ENCODE measurements around the gene PIAS3.
"Not testable (repeated sequence)": the region's sequence is repeated elsewhere in the genome, so short reads cannot be mapped to it uniquely, and the experiment has no call there.

Gene PIAS3

DNA sequence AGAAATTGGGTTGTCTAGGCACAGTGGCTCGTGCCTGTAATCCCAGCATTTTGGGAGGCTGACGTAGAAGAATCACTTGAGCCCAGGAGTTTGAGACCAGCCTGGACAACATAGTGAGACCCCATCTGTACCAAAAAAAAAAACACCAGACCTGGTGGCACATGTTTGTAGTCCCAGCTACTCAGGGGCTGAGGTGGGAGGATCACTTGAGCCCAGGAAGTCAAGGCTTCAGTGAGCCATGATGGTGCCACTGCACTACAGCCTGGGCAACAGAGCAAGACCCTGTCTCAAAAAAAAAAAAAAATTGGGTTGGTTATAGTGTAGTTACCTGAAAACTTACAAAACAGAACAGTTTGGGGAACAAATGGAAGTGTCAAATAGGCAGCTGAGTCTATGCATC, 28.1 kb downstream of the PIAS3 start:
- H3K9me3 ChIP-seq (ENCODE audit: control insufficient read depth, insufficient read depth, low read depth, low read length); H3K4me3 ChIP-seq (ENCODE audit: low read depth, low read length); POLR2A ChIA-PET; H3K4me1 ChIP-seq (ENCODE audit: control insufficient read depth, insufficient read depth, low read length); H3K27ac ChIP-seq (ENCODE audit: extremely low read depth, low read depth, low read length): not testable (repeated sequence)
- peak; percentile 97 for TF ChIP-seq ZNF121 (tag by site-specific recombination; IDR thresholded peaks at IDR 0.05)
- H3K36me3 ChIP-seq (ENCODE audit: control insufficient read depth in 2 of 2, insufficient read depth in 1 of 2, low read length in 2 of 2) = peaks cover 75 to 95% of the 10 kb centered on the region in 2 experiments
- CTCF ChIA-PET = interaction anchor here (13.7 kb wide), 1 partner anchor 16 kb away, joined by 112 read pairs; the partner anchor contains the start of gene NUDT17

DNA sequence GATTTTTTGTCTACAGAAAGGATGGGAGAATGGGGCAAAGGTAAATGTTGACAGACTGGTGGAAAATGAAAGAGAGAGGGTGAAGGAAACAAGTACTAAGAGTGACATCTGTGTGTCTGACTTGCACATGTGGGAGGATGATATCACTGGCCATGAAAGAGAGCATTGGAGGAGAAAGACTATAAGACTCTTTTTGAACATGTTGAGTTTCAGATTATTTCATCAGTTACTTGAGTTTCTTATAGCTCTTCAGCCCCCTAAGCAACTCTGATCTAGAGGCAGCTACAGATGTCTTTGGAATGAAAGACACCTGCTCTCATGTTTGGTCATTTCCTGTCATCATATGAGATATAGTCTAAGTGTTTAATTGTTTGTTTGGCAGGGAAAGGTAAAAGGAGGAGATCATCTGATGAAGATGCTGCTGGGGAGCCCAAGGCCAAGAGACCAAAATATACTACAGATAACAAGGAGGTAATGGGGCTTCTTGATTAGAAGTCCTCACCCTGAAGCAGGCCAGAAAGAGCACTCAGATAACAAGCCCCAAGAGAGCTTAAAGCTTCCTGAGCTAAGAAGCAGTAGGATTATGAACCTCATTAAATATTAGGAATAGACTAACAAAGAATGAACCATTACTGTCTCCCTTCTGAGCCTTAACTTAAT, 30.4 kb downstream of the PIAS3 start:
- ChIA-PET CTCF (interaction anchor here (13.7 kb wide), 1 partner anchor 18 kb away, joined by 112 read pairs; the partner anchor contains the start of gene NUDT17), POLR2A (interaction anchor here (0.5 kb wide), 1 partner anchor 105 kb away, joined by 3 read pairs; no protein-coding TSS in a partner anchor)
- Histone ChIP-seq H3K9me3 (ENCODE audit: control insufficient read depth, insufficient read depth, low read depth, low read length) (no peaks in the 10 kb centered on the region), H3K36me3 (ENCODE audit: control insufficient read depth in 2 of 2, insufficient read depth in 1 of 2, low read length in 2 of 2) (peaks cover 56 to 76% of the 10 kb centered on the region in 2 experiments), H3K4me3 (ENCODE audit: low read depth, low read length) (no peak overlapping the region), H3K4me1 (ENCODE audit: control insufficient read depth, insufficient read depth, low read length) (no peaks in the 10 kb centered on the region), H3K27ac (ENCODE audit: extremely low read depth, low read depth, low read length) (no peak overlapping the region)
- TF ChIP-seq ZNF23 (tag by site-specific recombination; IDR thresholded peaks at IDR 0.05; ENCODE audit: borderline replicate concordance) = no peak
- no peak for TF ChIP-seq ZNF175 (tag by site-specific recombination; IDR thresholded peaks at IDR 0.05)
- TF ChIP-seq ZNF747 (tag by site-specific recombination; IDR thresholded peaks at IDR 0.05) = no peak
- TF ChIP-seq, protein P1, sequence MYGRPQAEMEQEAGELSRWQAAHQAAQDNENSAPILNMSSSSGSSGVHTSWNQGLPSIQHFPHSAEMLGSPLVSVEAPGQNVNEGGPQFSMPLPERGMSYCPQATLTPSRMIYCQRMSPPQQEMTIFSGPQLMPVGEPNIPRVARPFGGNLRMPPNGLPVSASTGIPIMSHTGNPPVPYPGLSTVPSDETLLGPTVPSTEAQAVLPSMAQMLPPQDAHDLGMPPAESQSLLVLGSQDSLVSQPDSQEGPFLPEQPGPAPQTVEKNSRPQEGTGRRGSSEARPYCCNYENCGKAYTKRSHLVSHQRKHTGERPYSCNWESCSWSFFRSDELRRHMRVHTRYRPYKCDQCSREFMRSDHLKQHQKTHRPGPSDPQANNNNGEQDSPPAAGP (tag by site-specific recombination; IDR thresholded peaks at IDR 0.05) = no peak
- TF ChIP-seq, protein P2, sequence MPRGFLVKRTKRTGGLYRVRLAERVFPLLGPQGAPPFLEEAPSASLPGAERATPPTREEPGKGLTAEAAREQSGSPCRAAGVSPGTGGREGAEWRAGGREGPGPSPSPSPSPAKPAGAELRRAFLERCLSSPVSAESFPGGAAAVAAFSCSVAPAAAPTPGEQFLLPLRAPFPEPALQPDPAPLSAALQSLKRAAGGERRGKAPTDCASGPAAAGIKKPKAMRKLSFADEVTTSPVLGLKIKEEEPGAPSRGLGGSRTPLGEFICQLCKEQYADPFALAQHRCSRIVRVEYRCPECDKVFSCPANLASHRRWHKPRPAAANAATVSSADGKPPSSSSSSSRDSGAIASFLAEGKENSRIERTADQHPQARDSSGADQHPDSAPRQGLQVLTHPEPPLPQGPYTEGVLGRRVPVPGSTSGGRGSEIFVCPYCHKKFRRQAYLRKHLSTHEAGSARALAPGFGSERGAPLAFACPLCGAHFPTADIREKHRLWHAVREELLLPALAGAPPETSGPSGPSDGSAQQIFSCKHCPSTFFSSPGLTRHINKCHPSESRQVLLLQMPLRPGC (tag by site-specific recombination; IDR thresholded peaks at IDR 0.05) = no peak
- TF ChIP-seq ZNF335 (tag by site-specific recombination; conservative IDR thresholded peaks at IDR 0.05) = no peak
- no peak for TF ChIP-seq EGR2 (tag by site-specific recombination; IDR thresholded peaks at IDR 0.05; ENCODE audit: low read depth)
- no peak for TF ChIP-seq ZNF221 (tag by site-specific recombination; IDR thresholded peaks at IDR 0.05; ENCODE audit: borderline replicate concordance)
- TF ChIP-seq, protein P3, sequence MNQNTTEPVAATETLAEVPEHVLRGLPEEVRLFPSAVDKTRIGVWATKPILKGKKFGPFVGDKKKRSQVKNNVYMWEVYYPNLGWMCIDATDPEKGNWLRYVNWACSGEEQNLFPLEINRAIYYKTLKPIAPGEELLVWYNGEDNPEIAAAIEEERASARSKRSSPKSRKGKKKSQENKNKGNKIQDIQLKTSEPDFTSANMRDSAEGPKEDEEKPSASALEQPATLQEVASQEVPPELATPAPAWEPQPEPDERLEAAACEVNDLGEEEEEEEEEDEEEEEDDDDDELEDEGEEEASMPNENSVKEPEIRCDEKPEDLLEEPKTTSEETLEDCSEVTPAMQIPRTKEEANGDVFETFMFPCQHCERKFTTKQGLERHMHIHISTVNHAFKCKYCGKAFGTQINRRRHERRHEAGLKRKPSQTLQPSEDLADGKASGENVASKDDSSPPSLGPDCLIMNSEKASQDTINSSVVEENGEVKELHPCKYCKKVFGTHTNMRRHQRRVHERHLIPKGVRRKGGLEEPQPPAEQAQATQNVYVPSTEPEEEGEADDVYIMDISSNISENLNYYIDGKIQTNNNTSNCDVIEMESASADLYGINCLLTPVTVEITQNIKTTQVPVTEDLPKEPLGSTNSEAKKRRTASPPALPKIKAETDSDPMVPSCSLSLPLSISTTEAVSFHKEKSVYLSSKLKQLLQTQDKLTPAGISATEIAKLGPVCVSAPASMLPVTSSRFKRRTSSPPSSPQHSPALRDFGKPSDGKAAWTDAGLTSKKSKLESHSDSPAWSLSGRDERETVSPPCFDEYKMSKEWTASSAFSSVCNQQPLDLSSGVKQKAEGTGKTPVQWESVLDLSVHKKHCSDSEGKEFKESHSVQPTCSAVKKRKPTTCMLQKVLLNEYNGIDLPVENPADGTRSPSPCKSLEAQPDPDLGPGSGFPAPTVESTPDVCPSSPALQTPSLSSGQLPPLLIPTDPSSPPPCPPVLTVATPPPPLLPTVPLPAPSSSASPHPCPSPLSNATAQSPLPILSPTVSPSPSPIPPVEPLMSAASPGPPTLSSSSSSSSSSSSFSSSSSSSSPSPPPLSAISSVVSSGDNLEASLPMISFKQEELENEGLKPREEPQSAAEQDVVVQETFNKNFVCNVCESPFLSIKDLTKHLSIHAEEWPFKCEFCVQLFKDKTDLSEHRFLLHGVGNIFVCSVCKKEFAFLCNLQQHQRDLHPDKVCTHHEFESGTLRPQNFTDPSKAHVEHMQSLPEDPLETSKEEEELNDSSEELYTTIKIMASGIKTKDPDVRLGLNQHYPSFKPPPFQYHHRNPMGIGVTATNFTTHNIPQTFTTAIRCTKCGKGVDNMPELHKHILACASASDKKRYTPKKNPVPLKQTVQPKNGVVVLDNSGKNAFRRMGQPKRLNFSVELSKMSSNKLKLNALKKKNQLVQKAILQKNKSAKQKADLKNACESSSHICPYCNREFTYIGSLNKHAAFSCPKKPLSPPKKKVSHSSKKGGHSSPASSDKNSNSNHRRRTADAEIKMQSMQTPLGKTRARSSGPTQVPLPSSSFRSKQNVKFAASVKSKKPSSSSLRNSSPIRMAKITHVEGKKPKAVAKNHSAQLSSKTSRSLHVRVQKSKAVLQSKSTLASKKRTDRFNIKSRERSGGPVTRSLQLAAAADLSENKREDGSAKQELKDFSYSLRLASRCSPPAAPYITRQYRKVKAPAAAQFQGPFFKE (tag by site-specific recombination; IDR thresholded peaks at IDR 0.05; ENCODE audit: borderline replicate concordance) = no peak
- TF ChIP-seq, protein P4, sequence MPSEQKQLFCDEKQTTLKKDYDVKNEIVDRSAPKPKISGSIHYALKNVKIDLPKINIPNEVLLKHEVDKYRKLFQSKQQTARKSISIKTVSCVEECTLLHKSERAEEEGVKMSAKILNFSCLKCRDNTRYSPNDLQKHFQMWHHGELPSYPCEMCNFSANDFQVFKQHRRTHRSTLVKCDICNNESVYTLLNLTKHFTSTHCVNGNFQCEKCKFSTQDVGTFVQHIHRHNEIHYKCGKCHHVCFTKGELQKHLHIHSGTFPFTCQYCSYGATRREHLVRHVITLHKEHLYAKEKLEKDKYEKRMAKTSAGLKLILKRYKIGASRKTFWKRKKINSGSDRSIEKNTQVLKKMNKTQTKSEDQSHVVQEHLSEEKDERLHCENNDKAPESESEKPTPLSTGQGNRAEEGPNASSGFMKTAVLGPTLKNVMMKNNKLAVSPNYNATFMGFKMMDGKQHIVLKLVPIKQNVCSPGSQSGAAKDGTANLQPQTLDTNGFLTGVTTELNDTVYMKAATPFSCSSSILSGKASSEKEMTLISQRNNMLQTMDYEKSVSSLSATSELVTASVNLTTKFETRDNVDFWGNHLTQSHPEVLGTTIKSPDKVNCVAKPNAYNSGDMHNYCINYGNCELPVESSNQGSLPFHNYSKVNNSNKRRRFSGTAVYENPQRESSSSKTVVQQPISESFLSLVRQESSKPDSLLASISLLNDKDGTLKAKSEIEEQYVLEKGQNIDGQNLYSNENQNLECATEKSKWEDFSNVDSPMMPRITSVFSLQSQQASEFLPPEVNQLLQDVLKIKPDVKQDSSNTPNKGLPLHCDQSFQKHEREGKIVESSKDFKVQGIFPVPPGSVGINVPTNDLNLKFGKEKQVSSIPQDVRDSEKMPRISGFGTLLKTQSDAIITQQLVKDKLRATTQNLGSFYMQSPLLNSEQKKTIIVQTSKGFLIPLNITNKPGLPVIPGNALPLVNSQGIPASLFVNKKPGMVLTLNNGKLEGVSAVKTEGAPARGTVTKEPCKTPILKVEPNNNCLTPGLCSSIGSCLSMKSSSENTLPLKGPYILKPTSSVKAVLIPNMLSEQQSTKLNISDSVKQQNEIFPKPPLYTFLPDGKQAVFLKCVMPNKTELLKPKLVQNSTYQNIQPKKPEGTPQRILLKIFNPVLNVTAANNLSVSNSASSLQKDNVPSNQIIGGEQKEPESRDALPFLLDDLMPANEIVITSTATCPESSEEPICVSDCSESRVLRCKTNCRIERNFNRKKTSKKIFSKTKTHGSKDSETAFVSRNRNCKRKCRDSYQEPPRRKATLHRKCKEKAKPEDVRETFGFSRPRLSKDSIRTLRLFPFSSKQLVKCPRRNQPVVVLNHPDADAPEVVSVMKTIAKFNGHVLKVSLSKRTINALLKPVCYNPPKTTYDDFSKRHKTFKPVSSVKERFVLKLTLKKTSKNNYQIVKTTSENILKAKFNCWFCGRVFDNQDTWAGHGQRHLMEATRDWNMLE (tag by site-specific recombination; conservative IDR thresholded peaks at IDR 0.05; ENCODE audit: low read depth) = no peak
- no peak for TF ChIP-seq ZNF121 (tag by site-specific recombination; IDR thresholded peaks at IDR 0.05)
- TF ChIP-seq ZBTB17 (tag by site-specific recombination; IDR thresholded peaks at IDR 0.05) = no peak
- TF ChIP-seq ZNF266 (tag by site-specific recombination; IDR thresholded peaks at IDR 0.05; ENCODE audit: low read depth) = no peak
- TF ChIP-seq ZNF658 (tag by site-specific recombination; IDR thresholded peaks at IDR 0.05) = no peak

Data from HEK293 (cell line).